NCI-H82 treated with DMSO at 0.1 percent for 48 hours (cell line): ENCODE data around the gene PRKN.

ENCODE experiments used
- DNase-seq: peaks from one replicate; lab custom pipeline; 2025; ENCODE audit not compliant: unreplicated experiment; lab: John Stamatoyannopoulos, UW

The PRKN gene

DNA sequence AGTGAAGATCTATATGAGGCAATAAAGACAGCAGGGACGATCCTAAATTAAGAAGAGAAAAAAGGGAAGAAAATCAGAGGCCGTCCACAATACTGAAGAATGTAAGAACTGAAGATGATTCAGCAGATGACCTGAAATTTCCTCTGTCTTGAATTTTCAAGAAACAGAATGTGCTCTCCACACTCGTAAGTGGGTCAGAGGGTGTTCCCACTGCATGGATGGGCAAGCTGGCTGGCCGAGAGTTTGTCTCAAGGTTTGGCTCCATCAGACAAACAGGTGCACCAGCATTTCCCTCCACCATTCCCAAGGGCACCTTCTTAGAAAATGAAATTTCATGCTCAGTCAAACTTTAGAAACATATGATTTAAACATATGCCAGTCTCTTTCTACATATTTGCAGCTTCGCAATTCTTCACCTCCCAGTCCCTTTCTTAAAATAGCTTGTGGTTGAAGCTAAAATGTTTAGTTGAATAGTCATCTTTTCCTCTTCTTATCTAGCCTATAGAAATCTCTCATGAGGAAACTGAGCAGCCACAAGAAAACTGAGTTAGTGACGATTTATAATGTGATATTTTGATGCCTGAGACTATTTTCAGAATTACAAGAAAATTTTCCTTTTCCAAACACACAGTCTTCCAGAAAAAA, 576.4 kb downstream of the PRKN start:
- DNase-seq, result no peak

DNA sequence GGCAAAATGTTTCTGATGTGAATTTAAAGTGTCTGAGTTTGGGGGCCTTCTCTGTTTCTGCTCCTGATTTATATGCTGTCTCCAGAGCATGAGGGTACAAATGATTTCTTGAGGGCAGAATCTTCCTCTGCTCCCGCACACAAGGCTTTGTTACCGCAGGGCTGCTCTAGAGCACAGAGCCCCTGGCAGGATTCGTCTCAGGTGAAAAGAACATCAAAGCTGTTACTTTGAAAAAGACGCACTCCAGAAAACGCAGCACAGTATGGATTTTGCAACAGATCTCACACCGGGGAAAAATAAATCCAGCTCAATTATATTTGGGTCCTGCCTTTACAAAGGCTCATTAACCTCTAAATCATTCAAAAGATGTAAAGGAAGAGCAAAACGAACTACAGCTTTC, 577.3 kb downstream of the PRKN start:
- DNase-seq, result no peak

GRCh38 chr6:162149786-162150185, 577.8 kb downstream of the PRKN start:
- no peak for DNase-seq

DNA sequence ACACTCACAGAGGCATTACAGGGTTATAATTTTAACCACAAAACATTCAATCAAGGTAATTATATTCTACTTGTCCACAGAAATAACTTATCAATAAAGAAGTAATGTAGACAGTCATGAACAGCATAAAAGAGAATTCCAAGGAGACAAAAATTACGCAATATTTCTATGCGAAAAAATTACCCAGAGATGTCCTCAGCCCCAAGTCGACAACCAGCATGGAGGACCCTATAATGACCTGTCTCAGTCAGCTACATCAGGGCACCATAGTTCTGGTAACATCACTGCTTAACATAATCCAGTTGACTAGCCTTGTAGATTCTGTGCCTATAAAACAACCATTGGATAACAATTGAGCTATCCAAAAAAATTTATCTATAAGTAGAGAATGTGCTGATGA, 579.8 kb downstream of the PRKN start:
- no peak for DNase-seq

- no peak for DNase-seq
Measured at GRCh38 chr6:162147281-162147680, 580.3 kb downstream of the PRKN start.

DNA sequence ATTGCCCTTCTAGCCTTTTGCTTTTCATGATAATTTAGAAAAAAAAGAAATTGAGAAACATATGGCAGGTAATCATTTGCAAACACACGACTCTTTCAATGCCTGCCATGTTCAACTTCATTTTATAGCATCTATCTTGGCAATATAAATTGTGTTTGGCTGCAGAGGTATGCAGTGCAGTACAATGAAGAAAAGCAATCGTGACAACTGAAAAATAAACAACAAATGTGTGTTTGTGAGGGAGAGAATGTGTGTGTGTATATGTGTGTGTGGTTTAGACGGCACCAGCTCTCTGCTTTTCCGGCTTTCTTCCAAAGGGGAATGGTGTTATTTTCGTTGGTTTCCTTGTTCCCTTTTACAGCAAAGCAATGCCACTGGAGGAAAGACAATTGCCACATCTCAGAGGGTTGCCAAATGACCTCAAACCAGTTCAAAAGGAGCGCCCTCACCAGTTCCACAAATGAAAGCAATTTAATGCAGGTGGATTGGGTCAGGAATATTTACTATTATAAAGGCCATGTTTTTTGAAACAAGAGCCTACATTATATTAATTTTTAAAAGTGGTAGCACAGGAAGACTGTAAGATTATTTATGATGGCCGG, 587.2 kb downstream of the PRKN start:
- DNase-seq, result no peak

GRCh38 chr6:162125659-162126058, 601.9 kb downstream of the PRKN start:
- DNase-seq, result no peak

DNA sequence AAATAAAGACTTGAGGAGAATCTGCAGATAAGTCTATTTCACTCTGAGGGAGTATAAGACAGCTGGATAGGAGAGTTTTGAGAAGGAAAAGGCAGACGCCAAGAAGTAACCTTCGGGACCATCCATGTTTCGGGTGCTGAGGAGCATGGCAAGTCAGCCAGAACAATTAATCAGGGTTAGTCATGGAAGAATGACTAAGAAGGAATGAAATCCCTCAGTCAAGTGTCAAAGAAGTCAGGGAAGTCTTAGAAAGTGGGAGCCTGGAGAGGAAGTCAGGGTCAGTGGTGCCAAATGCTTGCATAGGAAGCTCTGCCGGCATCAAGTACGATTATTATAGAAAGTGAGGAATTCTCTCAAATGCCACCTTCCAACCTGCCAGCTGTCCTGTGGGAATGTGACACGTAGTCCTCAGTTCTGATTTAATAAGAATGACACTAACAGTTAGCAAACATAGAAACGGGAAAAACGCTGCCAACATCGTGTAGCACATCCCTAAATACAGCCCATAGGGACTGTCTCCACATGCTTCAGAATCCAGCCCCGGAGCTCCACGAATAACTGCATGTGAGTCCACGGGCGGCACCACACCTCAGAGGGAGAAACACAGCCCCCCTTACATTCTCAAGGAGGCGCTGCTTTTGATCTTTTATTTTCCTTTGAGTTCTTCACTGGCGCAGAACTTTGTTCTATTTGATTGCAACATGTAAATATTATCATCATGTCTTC, 602.7 kb downstream of the PRKN start:
- DNase-seq, result no peak

DNA sequence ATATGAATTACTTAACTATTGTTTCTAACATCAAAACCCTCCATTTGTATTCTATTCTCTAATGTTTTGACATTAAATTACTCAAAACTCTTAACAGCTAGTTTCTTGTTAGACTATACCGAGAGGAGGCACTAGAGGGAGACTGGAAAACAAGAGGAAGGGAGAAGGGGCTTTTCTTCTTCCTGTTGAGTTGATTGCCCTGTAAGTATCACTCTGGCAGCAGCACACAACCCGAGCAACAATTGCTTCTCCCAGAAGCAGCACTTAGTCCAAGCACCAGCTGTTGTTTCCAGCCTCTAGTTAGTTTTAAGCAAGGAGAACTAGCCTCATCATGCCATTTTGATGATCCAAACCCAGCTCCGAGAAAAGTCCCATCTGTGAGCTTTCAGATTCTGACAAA, 603.8 kb downstream of the PRKN start:
- no peak for DNase-seq

GRCh38 chr6:162119341-162119740, 608.2 kb downstream of the PRKN start:
- no peak for DNase-seq

- DNase-seq, result no peak
Measured at GRCh38 chr6:162118706-162119105, 608.9 kb downstream of the PRKN start.

GRCh38 chr6:162116902-162117525, 610.6 kb downstream of the PRKN start:
- DNase-seq, result no peak

- no peak for DNase-seq
Measured at GRCh38 chr6:162109480-162110050, 618.0 kb downstream of the PRKN start.

GRCh38 chr6:162108041-162108440, 619.5 kb downstream of the PRKN start:
- no peak for DNase-seq

DNA sequence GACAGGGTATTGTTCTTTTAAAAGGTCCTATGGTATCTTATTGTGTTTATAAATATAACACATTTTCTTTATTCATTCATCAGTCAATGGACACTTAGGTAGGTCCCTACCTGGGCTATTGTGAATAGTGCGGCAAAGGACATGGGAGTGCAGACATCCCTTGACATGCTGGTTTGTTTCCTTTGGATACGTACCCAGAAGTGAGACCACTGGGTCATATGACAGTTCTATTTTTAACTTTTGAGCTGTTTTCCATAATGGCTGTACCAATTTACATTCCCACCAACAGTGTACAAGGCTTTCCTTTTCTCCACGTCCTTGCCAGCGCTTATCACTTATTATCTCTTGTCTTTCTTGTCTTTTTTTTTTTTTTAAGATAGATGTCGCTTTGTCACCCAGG, 627.5 kb downstream of the PRKN start:
- no peak for DNase-seq

DNA sequence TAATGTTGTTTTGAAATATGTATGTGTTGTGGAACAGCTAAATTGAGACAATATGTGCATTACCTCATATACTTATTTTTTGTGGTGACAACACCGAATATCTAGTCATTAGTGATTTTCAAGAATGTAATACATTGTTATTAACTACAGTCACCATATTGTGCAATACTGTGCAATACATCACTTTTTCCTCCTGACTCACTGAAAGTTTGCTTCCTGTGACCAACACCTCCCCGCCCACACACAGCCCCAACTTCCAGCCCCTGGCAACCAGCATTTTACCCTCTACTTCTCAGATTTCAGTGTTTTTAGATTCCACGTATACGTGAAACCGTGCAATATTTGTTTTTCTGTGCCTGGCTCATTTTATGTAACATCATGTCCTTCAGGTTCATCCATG, 627.9 kb downstream of the PRKN start:
- DNase-seq, result no peak

DNA sequence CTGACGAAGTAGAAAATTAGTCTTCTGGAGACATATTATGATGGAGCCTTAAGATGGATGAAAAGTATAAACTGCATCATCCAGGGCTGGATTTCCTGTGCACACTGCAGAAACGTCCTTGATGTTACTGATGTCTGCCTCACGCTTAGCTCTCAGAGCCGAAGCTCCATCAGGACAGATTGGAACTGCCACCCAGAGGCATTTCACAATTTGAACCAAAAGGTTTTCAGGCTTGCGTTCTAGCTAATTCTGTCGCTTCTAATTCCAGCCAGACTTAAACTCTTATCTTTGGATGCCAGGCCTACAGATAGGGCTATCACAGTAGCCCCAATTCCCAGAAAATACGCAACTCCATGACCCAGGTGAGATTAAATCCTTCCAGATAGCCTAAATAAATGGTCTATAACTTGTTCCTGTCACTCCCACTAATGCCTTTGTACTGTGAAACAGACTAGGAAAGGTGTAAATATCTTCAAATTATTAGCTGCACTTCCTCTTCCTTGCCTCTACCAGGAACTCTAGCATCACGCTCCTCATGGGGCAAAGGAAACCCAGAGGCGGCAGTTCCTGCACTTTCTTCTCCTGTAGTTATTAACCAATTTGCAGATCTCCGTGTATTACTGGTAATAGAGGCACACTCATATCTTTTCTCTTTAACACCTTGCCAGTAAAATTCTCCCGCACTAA, 634.6 kb downstream of the PRKN start:
- DNase-seq, result no peak

GRCh38 chr6:162090734-162091133, 636.8 kb downstream of the PRKN start:
- no peak for DNase-seq

GRCh38 chr6:162088091-162088490, 639.5 kb downstream of the PRKN start:
- DNase-seq, result no peak

GRCh38 chr6:162085561-162085960, 642.0 kb downstream of the PRKN start:
- DNase-seq, result no peak

DNA sequence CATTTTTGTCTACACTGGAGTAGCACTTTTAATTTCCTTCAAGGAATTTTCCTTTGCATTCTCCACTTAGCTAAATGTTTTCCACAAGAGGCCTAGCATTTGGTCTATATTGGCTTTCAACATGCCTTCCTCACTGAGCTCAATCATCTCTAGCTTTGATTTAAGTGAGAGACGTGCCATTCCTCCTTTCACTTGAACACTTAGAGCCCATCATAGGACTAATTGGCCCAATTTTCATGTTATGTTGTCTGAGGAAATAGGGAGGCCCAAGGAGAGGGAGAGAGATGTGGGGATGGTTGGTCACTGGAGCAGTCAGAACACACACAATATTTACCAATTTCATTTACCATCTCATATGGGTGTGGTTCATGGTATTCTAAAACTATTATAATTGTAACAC, 645.0 kb downstream of the PRKN start:
- no peak for DNase-seq
